Effector memory CD4-positive, alpha-beta T cell (primary cell): ENCODE measurements around the gene FAHD2B.
"Not testable (repeated sequence)": the region's sequence is repeated elsewhere in the genome, so short reads cannot be mapped to it uniquely, and the experiment has no call there.

ENCODE experiments used
- DNase-seq, 3 donors: peaks; one replicate each; pipeline ENCODE4 v3.0.0-alpha.2; 2020
- H3K27ac ChIP-seq: 2 replicates; pipeline ENCODE4 v1.7.0; 2013; ENCODE audit warnings: mild to moderate bottlenecking, low read length, moderate library complexity; ENCODE audit not compliant: insufficient read depth, poor library complexity, severe bottlenecking
- H3K27me3 ChIP-seq: replicated peaks from 2 replicates; pipeline ENCODE4 v1.7.0; 2013; ENCODE audit warnings: mild to moderate bottlenecking, low read length; ENCODE audit not compliant: insufficient read depth, control insufficient read depth, poor library complexity, severe bottlenecking
- H3K36me3 ChIP-seq: 2 replicates; pipeline ENCODE4 v1.7.0; 2013; ENCODE audit warnings: mild to moderate bottlenecking, low read length, moderate library complexity; ENCODE audit not compliant: control insufficient read depth, insufficient read depth
- H3K4me1 ChIP-seq: 2 replicates; pipeline ENCODE4 v1.7.0; 2013; ENCODE audit warnings: low read length, mild to moderate bottlenecking; ENCODE audit not compliant: control insufficient read depth, insufficient read depth, poor library complexity, severe bottlenecking
- H3K4me3 ChIP-seq: 2 replicates; pipeline ENCODE4 v1.7.0; 2013; ENCODE audit warnings: low read length, low read depth, mild to moderate bottlenecking; ENCODE audit not compliant: insufficient read depth, poor library complexity, severe bottlenecking
- H3K9me3 ChIP-seq: 2 replicates; pipeline ENCODE4 v1.7.0; 2013; ENCODE audit warnings: mild to moderate bottlenecking, low read length, moderate library complexity; ENCODE audit not compliant: control insufficient read depth

FAHD2B gene

GRCh38 chr2:97068722-97069121 lies 26.0 kb downstream of the FAHD2B start:
- H3K27me3 ChIP-seq, H3K27ac ChIP-seq, DNase-seq, H3K9me3 ChIP-seq, H3K4me1 ChIP-seq, H3K4me3 ChIP-seq, H3K36me3 ChIP-seq: not testable (repeated sequence)

DNA sequence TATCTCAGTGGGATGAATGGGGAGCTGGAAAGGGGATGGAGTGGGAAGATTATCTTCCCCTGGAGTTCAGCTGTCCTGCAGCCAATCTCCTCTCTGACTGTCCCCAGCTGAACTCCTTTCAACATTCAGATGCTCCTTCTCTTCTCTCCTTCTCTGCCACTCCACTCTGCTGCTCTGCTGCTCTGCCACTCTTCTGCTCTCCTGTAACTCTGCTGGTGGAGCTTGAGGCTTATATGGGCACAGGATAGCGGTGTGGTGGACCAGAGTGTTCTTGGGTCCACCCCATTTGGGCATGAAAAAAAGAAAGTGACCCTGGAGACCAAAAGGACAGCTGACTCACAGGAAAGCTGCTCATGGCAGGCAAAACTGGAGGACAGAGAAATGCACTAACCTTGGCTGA lies 26.6 kb downstream of the FAHD2B start:
- Histone ChIP-seq H3K4me3 (no peak overlapping the region), H3K4me1 (no peaks in the 10 kb centered on the region), H3K27me3 (no peaks in the 10 kb centered on the region), H3K27ac (no peak overlapping the region), H3K9me3 (no peaks in the 10 kb centered on the region), H3K36me3 (no peaks in the 10 kb centered on the region)
- DNase-seq, result no peak

- Histone ChIP-seq H3K4me1 (no peaks in the 10 kb centered on the region), H3K36me3 (no peaks in the 10 kb centered on the region), H3K4me3 (no peak overlapping the region), H3K27me3 (no peaks in the 10 kb centered on the region), H3K27ac (no peak overlapping the region), H3K9me3 (no peaks in the 10 kb centered on the region)
- no peak for DNase-seq
Measured at GRCh38 chr2:97067279-97068004, 27.2 kb downstream of the FAHD2B start.

GRCh38 chr2:97066030-97066429 lies 28.7 kb downstream of the FAHD2B start:
- not testable (repeated sequence) for H3K4me3 ChIP-seq, H3K4me1 ChIP-seq, H3K27me3 ChIP-seq, H3K36me3 ChIP-seq, DNase-seq, H3K9me3 ChIP-seq, H3K27ac ChIP-seq

DNA sequence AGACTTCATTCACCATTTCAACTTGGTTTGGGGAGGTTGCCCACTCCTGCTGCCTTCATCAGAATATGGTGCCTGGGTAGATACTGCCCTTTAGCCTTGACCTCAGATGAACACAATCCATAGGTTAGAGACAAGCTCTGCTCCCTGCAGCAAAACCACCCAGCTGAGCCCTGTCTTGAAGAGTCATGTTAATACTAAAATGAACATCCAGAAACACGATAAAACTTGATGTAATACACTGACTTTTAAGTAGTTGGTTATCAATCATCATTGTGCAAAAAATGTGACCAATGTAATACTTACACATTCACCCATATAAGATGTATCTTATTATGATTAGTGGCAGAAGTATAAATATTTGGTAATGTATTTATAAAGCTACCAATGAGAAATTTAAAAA lies 32.7 kb downstream of the FAHD2B start:
- H3K4me3 ChIP-seq, H3K9me3 ChIP-seq, H3K4me1 ChIP-seq, DNase-seq, H3K36me3 ChIP-seq, H3K27me3 ChIP-seq, H3K27ac ChIP-seq: not testable (repeated sequence)

DNA sequence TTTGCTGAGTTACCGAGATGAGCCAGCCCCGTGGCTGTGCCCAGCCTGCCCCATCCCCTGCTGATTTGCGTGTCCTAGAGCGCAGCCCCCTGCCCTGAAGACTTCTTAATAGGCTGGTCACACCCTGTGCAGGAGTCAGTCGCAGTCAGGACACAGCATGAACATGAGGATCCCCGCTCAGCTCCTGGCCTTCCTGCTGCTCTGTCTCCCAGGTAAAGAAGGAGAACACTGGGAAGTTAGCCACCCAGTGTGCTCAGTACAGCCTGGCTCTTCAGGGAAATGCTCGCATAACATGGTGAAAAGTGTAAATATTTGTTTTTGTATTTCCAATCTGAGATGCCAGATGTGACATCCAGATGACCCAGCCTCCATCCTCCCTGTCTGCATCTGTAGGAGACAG lies 34.9 kb downstream of the FAHD2B start:
- H3K36me3 ChIP-seq, H3K27me3 ChIP-seq, H3K4me3 ChIP-seq, DNase-seq, H3K9me3 ChIP-seq, H3K27ac ChIP-seq, H3K4me1 ChIP-seq: not testable (repeated sequence)

- H3K4me3 ChIP-seq, H3K27ac ChIP-seq, H3K36me3 ChIP-seq, DNase-seq, H3K4me1 ChIP-seq, H3K9me3 ChIP-seq, H3K27me3 ChIP-seq: not testable (repeated sequence)
Measured at GRCh38 chr2:97056150-97056549, 38.5 kb downstream of the FAHD2B start.

DNA sequence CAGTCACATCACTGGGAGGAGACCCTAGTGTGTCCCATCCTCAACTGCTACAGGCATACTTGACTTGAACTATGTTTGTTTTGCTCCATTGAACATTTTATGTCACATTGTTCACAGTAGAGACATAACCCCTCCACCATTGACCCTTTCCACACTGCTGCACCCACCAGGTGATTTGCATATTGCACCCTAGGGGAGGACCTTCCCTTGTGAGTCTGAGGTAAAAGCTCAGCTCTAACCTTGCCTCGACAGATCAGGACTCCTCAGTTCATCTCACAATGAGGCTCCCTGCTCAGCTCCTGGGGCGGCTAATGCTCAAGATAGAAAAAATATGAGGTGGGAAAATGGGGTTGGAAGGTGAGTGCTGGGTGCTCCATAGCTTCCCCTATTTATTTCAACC lies 44.6 kb downstream of the FAHD2B start:
- not testable (repeated sequence) for H3K4me3 ChIP-seq, H3K27me3 ChIP-seq

GRCh38 chr2:97048448-97048847 lies 46.2 kb downstream of the FAHD2B start:
- not testable (repeated sequence) for H3K4me3 ChIP-seq, H3K27me3 ChIP-seq, H3K9me3 ChIP-seq, H3K4me1 ChIP-seq, H3K36me3 ChIP-seq, DNase-seq, H3K27ac ChIP-seq

More for the DNA sequence above, 44.6 kb downstream of the FAHD2B start:
- H3K27ac ChIP-seq, H3K4me1 ChIP-seq, H3K9me3 ChIP-seq, DNase-seq, H3K36me3 ChIP-seq: not testable (repeated sequence)

- not testable (repeated sequence) for H3K4me3 ChIP-seq, H3K4me1 ChIP-seq, H3K27ac ChIP-seq
Measured at GRCh38 chr2:97046676-97047075, 48.0 kb downstream of the FAHD2B start.

More at GRCh38 chr2:97046676-97047075, 48.0 kb downstream of the FAHD2B start:
- DNase-seq, H3K36me3 ChIP-seq, H3K27me3 ChIP-seq, H3K9me3 ChIP-seq: not testable (repeated sequence)
